CD1c-positive myeloid dendritic cell (primary cell): Measurements from ENCODE around the gene APBB2.
"Not testable (repeated sequence)": the region's sequence is repeated elsewhere in the genome, so short reads cannot be mapped to it uniquely, and the experiment has no call there.

Source experiments
- DNase-seq: peaks from one replicate; pipeline ENCODE4 v3.0.0-alpha.2; 2016; ENCODE audit errors: extremely low spot score

Gene APBB2

GRCh38 chr4:40939856-40940255 is 274.5 kb downstream of the APBB2 start:
- DNase-seq, result no peak

GRCh38 chr4:40938337-40938736 is 276.0 kb downstream of the APBB2 start:
- no peak for DNase-seq

GRCh38 chr4:40937140-40937725 is 277.1 kb downstream of the APBB2 start:
- no peak for DNase-seq

- no peak for DNase-seq
Measured at GRCh38 chr4:40934676-40935075, 279.7 kb downstream of the APBB2 start.

GRCh38 chr4:40933272-40934053 is 280.9 kb downstream of the APBB2 start:
- DNase-seq, result no peak

- no peak for DNase-seq
Measured at GRCh38 chr4:40931841-40932240, 282.5 kb downstream of the APBB2 start.

- no peak for DNase-seq
Measured at GRCh38 chr4:40931238-40931637, 283.1 kb downstream of the APBB2 start.

GRCh38 chr4:40927074-40927473 is 287.3 kb downstream of the APBB2 start:
- no peak for DNase-seq

- DNase-seq, result no peak
Measured at GRCh38 chr4:40924793-40925117, 289.6 kb downstream of the APBB2 start.

GRCh38 chr4:40924096-40924792 is 290.1 kb downstream of the APBB2 start:
- DNase-seq, result peak; percentile 74

GRCh38 chr4:40923316-40924095 is 290.8 kb downstream of the APBB2 start:
- no peak for DNase-seq

GRCh38 chr4:40919976-40920375 is 294.4 kb downstream of the APBB2 start:
- DNase-seq, result not testable (repeated sequence)

- no peak for DNase-seq
Measured at GRCh38 chr4:40918330-40918729, 296.0 kb downstream of the APBB2 start.

- peak; percentile 46 for DNase-seq
Measured at GRCh38 chr4:40916880-40917279, 297.5 kb downstream of the APBB2 start.

GRCh38 chr4:40916218-40916555 is 298.2 kb downstream of the APBB2 start:
- no peak for DNase-seq

- DNase-seq, result no peak
Measured at GRCh38 chr4:40915318-40916217, 298.8 kb downstream of the APBB2 start.

- DNase-seq, result peak; percentile 52
Measured at GRCh38 chr4:40912460-40913184, 301.7 kb downstream of the APBB2 start.

- no peak for DNase-seq
Measured at GRCh38 chr4:40910706-40911105, 303.6 kb downstream of the APBB2 start.

GRCh38 chr4:40909363-40909876 is 304.9 kb downstream of the APBB2 start:
- no peak for DNase-seq

- DNase-seq, result peak; percentile 78
Measured at GRCh38 chr4:40908702-40909362, 305.5 kb downstream of the APBB2 start.
